Globus pallidus (tissue), 1 donor: ENCODE results near the gene SLC66A2.

Source experiments
- DNase-seq: peaks from one replicate; pipeline ENCODE4 v3.0.0-alpha.2; 2015; ENCODE audit warnings: low spot score

The SLC66A2 gene

GRCh38 chr18:79903071-79903635, 48.3 kb downstream of the SLC66A2 start:
- no peak for DNase-seq

GRCh38 chr18:79902640-79903039, 48.8 kb downstream of the SLC66A2 start:
- no peak for DNase-seq

- no peak for DNase-seq
These were observed 49.4 kb downstream of the SLC66A2 start for GRCh38 chr18:79902075-79902474.

GRCh38 chr18:79901665-79902064, 49.8 kb downstream of the SLC66A2 start:
- no peak for DNase-seq

- no peak for DNase-seq
These were observed 50.6 kb downstream of the SLC66A2 start for GRCh38 chr18:79900610-79901570.

GRCh38 chr18:79899609-79900445, 51.6 kb downstream of the SLC66A2 start:
- DNase-seq: no peak

GRCh38 chr18:79898952-79899608, 52.4 kb downstream of the SLC66A2 start:
- DNase-seq: no peak

- DNase-seq: no peak
These were observed 53.4 kb downstream of the SLC66A2 start for GRCh38 chr18:79897940-79898625.

GRCh38 chr18:79896738-79897137, 54.7 kb downstream of the SLC66A2 start:
- DNase-seq: no peak

- DNase-seq: no peak
These were observed 60.8 kb downstream of the SLC66A2 start for GRCh38 chr18:79890674-79891073.

- no peak for DNase-seq
These were observed 61.9 kb downstream of the SLC66A2 start for GRCh38 chr18:79889569-79889968.

GRCh38 chr18:79888016-79888415, 63.4 kb downstream of the SLC66A2 start:
- no peak for DNase-seq

GRCh38 chr18:79887181-79888000, 64.1 kb downstream of the SLC66A2 start:
- no peak for DNase-seq

- no peak for DNase-seq
These were observed 66.3 kb downstream of the SLC66A2 start for GRCh38 chr18:79884963-79885728.

GRCh38 chr18:79884294-79884962, 67.0 kb downstream of the SLC66A2 start:
- DNase-seq: no peak

GRCh38 chr18:79883461-79884293, 67.8 kb downstream of the SLC66A2 start:
- no peak for DNase-seq

- DNase-seq: no peak
These were observed 68.8 kb downstream of the SLC66A2 start for GRCh38 chr18:79882522-79883241.

GRCh38 chr18:79881695-79882094, 69.8 kb downstream of the SLC66A2 start:
- peak; percentile 46 for DNase-seq
